Stomach (tissue), 19 donors: ENCODE results near the gene RPL15. TPM values are rescaled to one million over a fixed set of nuclear protein-coding genes. Genes with fewer than 3 reads are reported as not detected.

Experiments
- DNase-seq, 2 donors: peaks; one replicate each; pipeline versions ENCODE4 v3.0.0 to v3.0.0-alpha.2; 2013 to 2019
- H3K27ac ChIP-seq, 5 donors: fragments of 200-600 bp in 4 of 5; sonication (generic) in 4 of 5; one replicate each; pipeline ENCODE4 v1.5.1; 2013 to 2019; ENCODE audit warnings: mild to moderate bottlenecking in 1 of 5, moderate library complexity in 1 of 5
- H3K27me3 ChIP-seq, 3 donors: fragments of 200-600 bp; sonication (generic); one replicate each; pipeline ENCODE4 v1.5.1; 2017 to 2019; ENCODE audit warnings: mixed run types in 1 of 3
- H3K36me3 ChIP-seq, 4 donors: fragments of 200-600 bp; sonication (generic); 1 replicate in 3 of 4; 2 replicates in 1 of 4; pipeline ENCODE4 v1.5.1; 2016 to 2019
- H3K4me1 ChIP-seq, 4 donors: fragments of 200-600 bp; sonication (generic); one replicate each; pipeline ENCODE4 v1.5.1; 2016 to 2019
- H3K4me3 ChIP-seq, 4 donors: fragments of 200-600 bp; sonication (generic) in 3 of 4; one replicate each; pipeline ENCODE4 v1.5.1; 2016 to 2019; ENCODE audit warnings: mild to moderate bottlenecking in 1 of 4
- H3K9me3 ChIP-seq, 4 donors: fragments of 200-600 bp; sonication (generic); one replicate each; pipeline ENCODE4 v1.5.1; 2016 to 2019
- CTCF ChIP-seq, 7 experiments: fragments of 450-650 bp in 4 of 7; fragments of 200-600 bp in 3 of 7; sonication (generic) in 3 of 7; IDR thresholded peaks; one replicate each; pipeline ENCODE4 v1.5.1; 2016 to 2019; ENCODE audit warnings: antibody characterized with exemption in 7 of 7, control low read depth in 2 of 7, mild to moderate bottlenecking in 1 of 7
- EP300 ChIP-seq: sonication (generic); formaldehyde crosslinking; IDR thresholded peaks from one replicate; pipeline ENCODE4 v1.6.1; 2017; ENCODE audit warnings: antibody characterized with exemption
- POLR2A ChIP-seq, 4 donors: fragments of 450-650 bp; IDR thresholded peaks; one replicate each; pipeline ENCODE4 v1.6.1; 2016; ENCODE audit warnings: antibody characterized with exemption in 4 of 4, control low read depth in 2 of 4, mild to moderate bottlenecking in 1 of 4, moderate library complexity in 1 of 4
- POLR2AphosphoS5 ChIP-seq, 3 donors: sonication (generic); formaldehyde crosslinking; IDR thresholded peaks; one replicate each; pipeline ENCODE4 v1.6.1; 2016; ENCODE audit warnings: antibody characterized with exemption in 3 of 3
- WGBS, 5 donors: extraction: QIAGEN DNeasy Blood & Tissue Kit in 3 of 5; methylation state at CpG; one replicate each; pipeline versions ENCODE4 v1.1.5 to v1.1.7; 2013 to 2018; 5-methylcytosine and 5-hydroxymethylcytosine counted together
- intact Hi-C: fragments of 100-400 bp; cut with DNase I; formaldehyde crosslinking; loops from one replicate; pipeline ENCODE4 v1.15.1; 2023; ENCODE audit warnings: low total_unique reads
- long read RNA-seq, 10 donors: transcript quantifications; one replicate each; lab custom pipeline, GENCODE V29; 2026
- polyA plus RNA-seq, 3 donors: library from polyadenylated mRNA; stranded (reverse); fragments of 200-250 nt; gene quantifications; one replicate each; pipeline ENCODE4 v1.2.3, GENCODE V29; 2013
- total RNA-seq, 5 donors: library from RNA; depleted of rRNA; stranded (reverse); fragments of >200 nt; gene quantifications; one replicate each; pipeline versions ENCODE4 v1.1.0 to v1.2.3, GENCODE V29; 2014 to 2016
- donor health status: healthy with polysubstance abuse.
- donor health status: Bipolar disorder and iron deficiency.
- donor health status: healthy.

Gene RPL15
- total RNA-seq (1,000 to 10,000 TPM in 4 of 5 donors, 100 to 1,000 TPM in 1; 121 to 3,139 (median 1,087) TPM), polyA plus RNA-seq (1,000 to 10,000 TPM; 3,661 to 4,768 (median 4,326) TPM)
- long read RNA-seq, donor 1, transcript RPL15-208 (4 exons, 1,063 nt) = minor isoform, 31 of 388 reads
- long read RNA-seq, donor 1, transcript RPL15-212 (2 exons, 1,785 nt) = minor isoform, 12 of 388 reads
- long read RNA-seq, donor 1, transcript RPL15-202 (3 exons, 820 nt) = minor isoform, 50 of 388 reads
- long read RNA-seq, donor 1, transcript RPL15-201 (4 exons, 2,730 nt) = major isoform, 285 of 388 reads
- long read RNA-seq, donor 1, partial matches to known transcripts = 0 of 388 reads
- long read RNA-seq, donor 1, other reads (novel, unspliced or antisense) = 0 of 388 reads
- long read RNA-seq, donor 2, transcript RPL15-201 (4 exons, 2,730 nt) = major isoform, 526 of 836 reads
- long read RNA-seq, donor 2, transcript RPL15-208 (4 exons, 1,063 nt) = minor isoform, 73 of 836 reads
- long read RNA-seq, donor 2, transcript RPL15-202 (3 exons, 820 nt) = minor isoform, 101 of 836 reads
- long read RNA-seq, donor 2, transcript RPL15-212 (2 exons, 1,785 nt) = minor isoform, 13 of 836 reads
- long read RNA-seq, donor 2, partial matches to known transcripts = 101 of 836 reads
- long read RNA-seq, donor 2, other reads (novel, unspliced or antisense) = 12 of 836 reads
- long read RNA-seq, donor 3, transcript RPL15-201 (4 exons, 2,730 nt) = major isoform, 382 of 615 reads
- long read RNA-seq, donor 3, transcript RPL15-212 (2 exons, 1,785 nt) = minor isoform, 22 of 615 reads
- long read RNA-seq, donor 3, transcript RPL15-202 (3 exons, 820 nt) = minor isoform, 78 of 615 reads
- long read RNA-seq, donor 3, transcript RPL15-208 (4 exons, 1,063 nt) = minor isoform, 49 of 615 reads
- long read RNA-seq, donor 3, partial matches to known transcripts = 62 of 615 reads
- long read RNA-seq, donor 3, other reads (novel, unspliced or antisense) = 10 of 615 reads
- long read RNA-seq, donor 4, transcript RPL15-201 (4 exons, 2,730 nt) = major isoform, 65 of 93 reads
- long read RNA-seq, donor 4, transcript RPL15-208 (4 exons, 1,063 nt) = minor isoform, 11 of 93 reads
- long read RNA-seq, donor 4, transcript RPL15-202 (3 exons, 820 nt) = minor isoform, 13 of 93 reads
- long read RNA-seq, donor 4, partial matches to known transcripts = 0 of 93 reads
- long read RNA-seq, donor 4, other reads (novel, unspliced or antisense) = 0 of 93 reads
- long read RNA-seq, donor 5, transcript RPL15-201 (4 exons, 2,730 nt) = major isoform, 709 of 969 reads
- long read RNA-seq, donor 5, transcript RPL15-202 (3 exons, 820 nt) = minor isoform, 123 of 969 reads
- long read RNA-seq, donor 5, transcript RPL15-212 (2 exons, 1,785 nt) = minor isoform, 20 of 969 reads
- long read RNA-seq, donor 5, transcript RPL15-208 (4 exons, 1,063 nt) = minor isoform, 69 of 969 reads
- long read RNA-seq, donor 5, partial matches to known transcripts = 8 of 969 reads
- long read RNA-seq, donor 5, other reads (novel, unspliced or antisense) = 13 of 969 reads
- long read RNA-seq, donor 6 = 0 reads
- long read RNA-seq, donor 7, transcript RPL15-212 (2 exons, 1,785 nt) = minor isoform, 21 of 1,040 reads
- long read RNA-seq, donor 7, transcript RPL15-208 (4 exons, 1,063 nt) = minor isoform, 76 of 1,040 reads
- long read RNA-seq, donor 7, transcript RPL15-201 (4 exons, 2,730 nt) = major isoform, 786 of 1,040 reads
- long read RNA-seq, donor 7, transcript RPL15-202 (3 exons, 820 nt) = minor isoform, 109 of 1,040 reads
- long read RNA-seq, donor 7, partial matches to known transcripts = 18 of 1,040 reads
- long read RNA-seq, donor 7, other reads (novel, unspliced or antisense) = 8 of 1,040 reads
- long read RNA-seq, donor 8, transcript RPL15-208 (4 exons, 1,063 nt) = minor isoform, 84 of 1,186 reads
- long read RNA-seq, donor 8, transcript RPL15-202 (3 exons, 820 nt) = minor isoform, 123 of 1,186 reads
- long read RNA-seq, donor 8, transcript RPL15-212 (2 exons, 1,785 nt) = minor isoform, 37 of 1,186 reads
- long read RNA-seq, donor 8, transcript RPL15-201 (4 exons, 2,730 nt) = major isoform, 725 of 1,186 reads
- long read RNA-seq, donor 8, partial matches to known transcripts = 182 of 1,186 reads
- long read RNA-seq, donor 8, other reads (novel, unspliced or antisense) = 16 of 1,186 reads
- long read RNA-seq, donor 9, transcript RPL15-202 (3 exons, 820 nt) = minor isoform, 102 of 1,158 reads
- long read RNA-seq, donor 9, transcript RPL15-212 (2 exons, 1,785 nt) = minor isoform, 41 of 1,158 reads
- long read RNA-seq, donor 9, transcript RPL15-208 (4 exons, 1,063 nt) = minor isoform, 76 of 1,158 reads
- long read RNA-seq, donor 9, transcript RPL15-201 (4 exons, 2,730 nt) = major isoform, 673 of 1,158 reads
- long read RNA-seq, donor 9, partial matches to known transcripts = 244 of 1,158 reads
- long read RNA-seq, donor 9, other reads (novel, unspliced or antisense) = 6 of 1,158 reads
- long read RNA-seq, donor 10, transcript RPL15-201 (4 exons, 2,730 nt) = major isoform, 291 of 410 reads
- long read RNA-seq, donor 10, transcript RPL15-212 (2 exons, 1,785 nt) = minor isoform, 9 of 410 reads
- long read RNA-seq, donor 10, transcript RPL15-202 (3 exons, 820 nt) = minor isoform, 60 of 410 reads
- long read RNA-seq, donor 10, transcript RPL15-208 (4 exons, 1,063 nt) = minor isoform, 27 of 410 reads
- long read RNA-seq, donor 10, partial matches to known transcripts = 9 of 410 reads
- long read RNA-seq, donor 10, other reads (novel, unspliced or antisense) = 5 of 410 reads

GRCh38 chr3:23916886-23917678 lies at the start of gene RPL15, which contains the start of gene NKIRAS1:
Gene RPL15, plus strand, starts transcription at chr3:23917132. Its CDS starts 728 bp downstream, at chr3:23917860.
Gene NKIRAS1, minus strand, starts transcription at chr3:23916990. Its CDS starts 6,086 bp downstream, at chr3:23910904.
- intact Hi-C loops = no loop called here
- DNase-seq = peak; percentile 97 to 99
- TF ChIP-seq EP300 (peak; percentile 24), POLR2AphosphoS5 (IDR thresholded peaks at IDR 0.05) (peak; percentile 99 to 100 (median 100)), POLR2A (IDR thresholded peaks at IDR 0.05) (peak in 2 of 4 donors; percentile 87 to 94), CTCF (IDR thresholded peaks at IDR 0.05) (peak in 6 of 7 experiments; percentile 54 to 89 (median 78))
- WGBS, 5 donors = 0% methylated on average over 45 to 64 of the region's 64 CpGs
- peak within 1 kb of the TSS; percentile 79 to 98 (median 85) for H3K4me3 ChIP-seq
- H3K9me3 ChIP-seq = no peaks in the 10 kb centered on the region
- H3K4me1 ChIP-seq = peaks cover 27 to 67% (median 53%) of the 10 kb centered on the region in 4 donors
- peak within 1 kb of the TSS; percentile 93 to 97 (median 96) for H3K27ac ChIP-seq
- no peaks in the 10 kb centered on the region for H3K27me3 ChIP-seq
- peaks cover 17 to 42% (median 39%) of the 10 kb centered on the region in 4 donors for H3K36me3 ChIP-seq

GRCh38 chr3:23867400-23867799 lies 49.5 kb upstream of the RPL15 start:
- Histone ChIP-seq H3K9me3 (no peaks in the 10 kb centered on the region), H3K27me3 (no peaks in the 10 kb centered on the region), H3K36me3 (no peaks in the 10 kb centered on the region), H3K4me1 (peaks cover 22 to 42% (median 34%) of the 10 kb centered on the region in 4 donors), H3K4me3 (no peak overlapping the region), H3K27ac (no peak overlapping the region)
- DNase-seq = no peak
- TF ChIP-seq CTCF (IDR thresholded peaks at IDR 0.05) (no peak), POLR2AphosphoS5 (IDR thresholded peaks at IDR 0.05) (no peak), POLR2A (IDR thresholded peaks at IDR 0.05) (no peak), EP300 (no peak)
- intact Hi-C loops = no loop called here
- 69 to 81% (median 77%) methylated on average over 1 of the region's 1 CpG for WGBS, 5 donors
